Activated gamma-delta T cell treated with Interleukin-2 at 50 U/mL for 16 hours (primary cell): ENCODE results near the gene DLGAP4.

Experiments used
- DNase-seq: peaks from one replicate; pipeline ENCODE4 v3.0.0-alpha.2; 2020

Gene DLGAP4

GRCh38 chr20:36305602-36306551 is at the start of gene DLGAP4:
Gene DLGAP4 (plus strand): TSS chr20:36306339. CDS start chr20:36431718, 125,379 bp downstream.
- no peak for DNase-seq

- DNase-seq = no peak
These were observed 46.7 kb upstream of the DLGAP4 start for GRCh38 chr20:36259177-36260061.

DNA sequence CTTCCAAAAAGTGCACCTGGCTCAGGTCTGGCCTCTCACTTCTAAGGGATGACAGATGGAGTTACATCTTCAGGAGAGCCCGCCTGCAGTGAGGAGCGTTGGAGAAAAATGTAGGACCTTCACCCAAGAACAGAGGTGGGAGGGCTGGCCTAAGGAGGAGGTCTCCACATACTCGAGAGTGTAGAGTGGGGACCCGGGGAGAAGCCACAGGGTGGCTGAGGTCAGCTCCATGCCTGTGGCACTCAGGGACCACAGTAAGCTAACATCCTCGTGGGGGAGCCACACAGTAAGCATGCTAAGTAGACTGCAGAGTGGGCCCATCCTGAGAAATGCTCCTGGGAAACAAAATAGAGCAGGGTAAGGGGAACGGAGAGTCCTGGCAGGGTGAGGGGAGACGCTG is 45.8 kb upstream of the DLGAP4 start:
- DNase-seq = no peak

GRCh38 chr20:36261389-36262105 is 44.6 kb upstream of the DLGAP4 start:
- no peak for DNase-seq

DNA sequence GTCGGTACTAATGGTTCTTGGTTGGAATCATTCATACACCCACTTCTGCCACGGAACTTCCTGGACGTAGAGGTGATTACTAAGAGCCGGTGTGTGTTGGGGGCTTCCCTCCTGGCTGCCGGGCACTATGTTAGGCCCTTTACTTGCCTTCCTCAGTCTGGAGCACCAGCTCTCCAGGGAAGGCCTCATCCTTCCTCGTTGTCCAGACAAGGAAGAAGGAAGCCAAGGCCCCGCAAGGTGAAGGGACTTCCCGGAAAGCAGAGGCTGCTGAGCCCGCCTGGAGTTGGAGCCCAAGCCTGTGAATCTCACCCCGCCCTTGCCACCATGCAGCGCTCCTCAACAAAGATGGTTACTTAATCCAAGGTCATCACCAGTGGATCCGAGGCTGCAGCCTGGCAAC is 43.7 kb upstream of the DLGAP4 start:
- no peak for DNase-seq

- DNase-seq = no peak
These were observed 41.5 kb upstream of the DLGAP4 start for GRCh38 chr20:36264426-36265246.

DNA sequence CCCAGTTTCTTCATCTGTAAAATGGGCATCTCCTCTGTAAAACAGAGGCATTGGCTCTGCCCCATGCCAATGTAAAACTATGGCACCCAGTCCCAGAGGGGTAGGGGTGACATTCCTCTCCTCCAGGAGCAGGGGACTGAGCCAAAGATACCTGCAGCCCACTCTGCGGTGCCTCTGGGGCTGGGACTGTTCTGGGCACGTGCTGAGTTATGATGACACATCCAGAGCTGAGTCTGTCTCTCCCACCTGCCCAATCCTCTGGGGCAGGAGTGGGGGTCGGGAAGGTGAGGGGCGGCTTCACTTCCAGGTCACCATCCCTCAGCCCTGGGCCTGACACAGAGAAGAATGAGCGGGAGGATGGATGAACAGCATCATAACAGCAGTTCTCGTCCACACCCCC is 40.0 kb upstream of the DLGAP4 start:
- DNase-seq = no peak

DNA sequence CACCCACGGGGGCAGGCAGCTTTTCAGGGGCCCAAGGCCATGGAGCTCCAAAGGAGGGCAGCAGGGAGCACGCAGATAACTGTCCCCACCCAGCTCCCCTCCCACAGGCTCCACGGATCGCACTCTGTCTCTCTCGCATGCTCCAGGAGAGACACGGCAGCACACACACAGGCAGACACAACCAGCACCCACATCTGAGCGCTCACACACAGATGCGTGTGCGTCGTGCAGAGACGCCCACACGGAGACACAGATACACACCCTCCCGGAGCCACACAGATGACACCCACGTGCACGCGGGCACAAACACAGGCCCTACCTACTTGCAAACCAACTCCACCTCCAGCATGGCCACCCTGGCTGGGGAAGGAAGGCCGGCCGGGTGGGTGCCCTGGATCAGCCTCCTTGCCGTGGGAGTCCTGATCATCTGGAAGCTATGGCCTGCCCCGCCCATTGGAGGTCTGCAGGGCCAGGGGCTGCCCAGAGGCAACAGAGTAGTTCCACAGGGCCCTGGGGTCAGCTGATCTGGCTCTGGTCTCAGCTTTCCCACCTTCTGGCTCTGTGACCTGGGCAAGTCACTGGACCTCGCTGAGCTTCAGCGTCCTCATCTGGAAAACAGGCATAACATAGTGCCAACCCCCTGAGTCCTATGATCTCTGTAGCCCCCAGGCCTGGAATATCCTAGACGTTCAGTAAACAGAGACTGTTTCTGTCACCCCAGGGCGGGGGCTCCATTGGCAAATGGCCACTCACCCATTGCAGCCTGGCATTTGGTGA is 38.3 kb upstream of the DLGAP4 start:
- no peak for DNase-seq

DNA sequence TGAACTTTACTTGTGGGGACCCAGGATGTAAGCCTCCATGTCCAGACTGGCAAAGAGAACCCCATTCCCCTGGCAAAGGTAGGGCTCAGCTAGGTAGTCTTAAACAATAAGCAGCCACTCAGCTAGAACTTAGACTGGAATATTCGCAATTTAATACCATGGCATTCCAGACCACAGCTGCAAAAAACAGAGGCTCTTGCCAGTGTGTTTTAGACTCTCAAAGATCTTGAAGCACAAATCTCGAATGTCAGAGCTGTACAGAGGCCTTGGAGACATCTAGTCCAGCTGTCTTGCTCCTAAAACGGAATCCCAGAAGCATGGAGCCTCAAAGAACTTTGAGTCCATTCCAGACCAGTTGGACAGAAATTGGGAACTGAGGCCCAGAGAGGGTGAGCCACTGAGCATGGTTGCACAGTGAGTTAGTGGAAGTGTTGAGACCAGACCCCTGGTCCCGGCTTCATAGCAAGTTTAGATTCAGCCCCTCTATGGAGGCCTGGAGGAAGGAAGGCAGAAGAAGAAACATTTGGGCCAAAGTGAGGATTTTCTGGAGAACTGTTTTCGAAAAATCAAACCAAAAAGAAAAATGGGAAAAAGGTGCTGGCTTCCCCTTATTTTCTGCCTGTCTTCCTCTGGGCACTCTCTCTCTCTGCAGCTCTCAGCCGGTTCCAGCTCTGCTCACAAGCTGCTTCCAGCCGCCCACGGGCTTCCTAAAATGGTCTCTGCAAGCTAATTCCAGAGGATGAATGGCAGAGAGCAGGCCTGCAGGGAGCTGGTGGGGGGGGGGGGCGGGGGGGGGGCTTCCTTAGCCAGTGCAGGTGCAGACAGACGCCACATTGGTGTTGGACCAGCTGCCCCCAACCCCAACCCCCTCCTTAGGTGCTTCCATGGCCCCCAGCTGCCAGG is 37.4 kb upstream of the DLGAP4 start:
- no peak for DNase-seq

GRCh38 chr20:36269507-36269906 is 36.6 kb upstream of the DLGAP4 start:
- no peak for DNase-seq

GRCh38 chr20:36270744-36271638 is 35.1 kb upstream of the DLGAP4 start:
- no peak for DNase-seq

- DNase-seq = no peak
These were observed 34.2 kb upstream of the DLGAP4 start for GRCh38 chr20:36271639-36272546.

DNA sequence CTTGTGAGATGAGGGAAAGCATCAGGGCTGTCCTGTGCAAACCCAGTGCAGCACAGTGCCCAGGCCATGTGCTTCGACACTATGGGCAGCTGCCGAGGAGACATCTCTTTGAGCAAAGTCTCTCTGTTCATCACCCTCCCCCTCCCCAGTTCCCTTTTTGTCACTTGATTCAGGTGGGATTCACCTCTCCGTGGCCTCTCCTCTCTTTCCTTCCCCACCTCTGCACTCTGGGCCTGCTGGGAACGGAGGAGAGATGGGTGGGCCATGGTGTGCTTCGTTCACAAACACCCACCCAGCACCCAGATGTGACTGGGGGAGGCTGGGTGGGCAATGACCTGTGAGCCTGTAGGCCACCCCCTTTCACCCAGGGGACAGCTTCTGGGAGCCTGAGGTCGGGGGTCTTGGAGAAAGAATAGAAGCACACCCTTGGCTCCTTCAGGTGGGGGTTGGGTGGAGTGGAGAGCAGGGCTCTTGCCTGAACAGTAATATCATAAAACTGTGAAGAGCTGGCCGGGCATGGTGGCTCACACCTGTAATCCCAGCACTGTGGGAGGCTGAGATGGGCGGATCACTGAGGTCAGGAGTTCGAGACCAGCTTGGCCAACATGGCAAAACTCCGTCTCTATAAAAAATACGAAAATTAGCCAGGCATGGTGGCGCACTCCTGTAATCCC is 33.5 kb upstream of the DLGAP4 start:
- no peak for DNase-seq

DNA sequence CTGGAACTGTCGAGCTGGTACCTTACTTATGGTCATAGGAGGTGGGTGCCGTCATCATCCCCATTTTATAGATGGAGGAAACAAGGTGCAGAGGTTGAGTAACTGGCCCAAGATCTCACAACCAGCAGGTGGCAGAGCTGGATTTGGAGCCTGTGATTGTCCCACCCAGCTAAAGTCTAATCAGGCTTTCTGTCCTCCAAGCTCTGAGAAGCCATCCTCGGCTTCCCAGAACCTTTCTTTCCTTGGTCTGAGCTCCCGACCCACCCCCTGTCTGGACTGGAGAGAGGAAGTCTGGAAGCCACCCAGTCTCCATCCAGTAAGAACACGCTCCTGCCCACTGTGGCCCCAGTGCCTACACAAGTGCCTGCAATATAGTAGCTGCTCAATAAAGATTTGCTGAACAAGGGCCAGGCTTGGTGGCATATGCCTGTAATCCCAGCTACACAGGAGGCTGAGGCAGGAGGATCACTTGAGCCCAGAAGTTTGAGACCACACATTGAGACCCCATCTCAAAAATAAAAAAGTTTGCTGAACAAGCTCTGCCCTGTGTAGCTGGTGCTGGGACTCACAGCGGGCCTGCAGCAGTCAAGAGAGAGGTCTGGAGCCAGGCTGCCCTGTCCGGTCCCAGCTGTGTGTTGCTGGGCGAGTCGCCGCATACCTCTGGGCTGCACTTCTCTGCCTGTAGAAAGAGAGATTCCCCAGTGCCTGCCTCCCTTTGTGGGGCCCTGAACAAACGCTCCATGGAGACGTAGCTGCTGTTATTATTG is 32.5 kb upstream of the DLGAP4 start:
- DNase-seq = no peak

- no peak for DNase-seq
These were observed 31.8 kb upstream of the DLGAP4 start for GRCh38 chr20:36274181-36274841.

- no peak for DNase-seq
These were observed 31.1 kb upstream of the DLGAP4 start for GRCh38 chr20:36275011-36275410.
